Activated naive CD8-positive, alpha-beta T cell treated with anti-CD3 and anti-CD28 coated beads, Interleukin-2, amount 50 U/mL, for 16 hours (primary cell): ENCODE measurements around the gene MCEMP1.

Experiments
- DNase-seq: peaks from one replicate; pipeline ENCODE4 v3.0.0-alpha.2; 2020; ENCODE audit warnings: low read depth, low spot score

The MCEMP1 gene

GRCh38 chr19:7670790-7671189 lies 6.1 kb upstream of the MCEMP1 start:
- no peak for DNase-seq

GRCh38 chr19:7672522-7672921 lies 4.4 kb upstream of the MCEMP1 start:
- DNase-seq: no peak

- no peak for DNase-seq
Observed at GRCh38 chr19:7674010-7675005, 2.6 kb upstream of the MCEMP1 start.

- DNase-seq: no peak
Observed at GRCh38 chr19:7676376-7676775, 514 bp upstream of the MCEMP1 start.

GRCh38 chr19:7677669-7678311 lies 900 bp downstream of the MCEMP1 start:
- no peak for DNase-seq

- peak; percentile 34 for DNase-seq
Observed at GRCh38 chr19:7678971-7679751, 2.3 kb downstream of the MCEMP1 start.

- no peak for DNase-seq
Observed at GRCh38 chr19:7679771-7680605, 3.1 kb downstream of the MCEMP1 start.

- peak; percentile 63 for DNase-seq
Observed at GRCh38 chr19:7680606-7681339, 3.9 kb downstream of the MCEMP1 start, which contains the start of gene TRAPPC5. TSS of gene TRAPPC5 (plus strand) at chr19:7680833. CDS start at chr19:7682254, 1,421 bp downstream.

- DNase-seq: peak; percentile 82
Observed at GRCh38 chr19:7681340-7682174, 4.7 kb downstream of the MCEMP1 start.

- DNase-seq: no peak
Observed at GRCh38 chr19:7682175-7682855, 5.4 kb downstream of the MCEMP1 start.

- DNase-seq: no peak
Observed at GRCh38 chr19:7685546-7686445, 8.9 kb downstream of the MCEMP1 start.

- DNase-seq: no peak
Observed at GRCh38 chr19:7687177-7687576, 10.3 kb downstream of the MCEMP1 start.

- no peak for DNase-seq
Observed at GRCh38 chr19:7689165-7689564, 12.3 kb downstream of the MCEMP1 start.

- no peak for DNase-seq
Observed at GRCh38 chr19:7690779-7691258, 13.9 kb downstream of the MCEMP1 start.

- DNase-seq: no peak
Observed at GRCh38 chr19:7691497-7691896, 14.6 kb downstream of the MCEMP1 start.

GRCh38 chr19:7692417-7693088 lies 15.7 kb downstream of the MCEMP1 start:
- no peak for DNase-seq

GRCh38 chr19:7694499-7694898 lies 17.6 kb downstream of the MCEMP1 start:
- no peak for DNase-seq
